SK-N-SH (cell line): Measurements from ENCODE around the gene TREML4. TPM values are rescaled to one million over a fixed set of nuclear protein-coding genes. Genes with fewer than 3 reads are reported as not detected.

Experiments
- CTCF ChIA-PET: fragments of 300-600, 350-600 bp; formaldehyde crosslinking; extraction: SDS; loops from one replicate; lab custom pipeline; 2021; lab: Yijun Ruan, JAX
- POLR2A ChIA-PET: fragments of 350-600 bp; sonication (Branson Sonifier 250); formaldehyde crosslinking; extraction: SDS; loops from one replicate; lab custom pipeline; 2020; ENCODE audit warnings: antibody characterized with exemption, inconsistent platforms; lab: Yijun Ruan, JAX
- DNase-seq: peaks from one replicate; pipeline ENCODE4 v3.0.0; 2012
- H2AFZ ChIP-seq: fragments of 200-600 bp; sonication (generic); 2 replicates; pipeline ENCODE4 v1.8.1; 2016; ENCODE audit warnings: antibody characterized with exemption, mild to moderate bottlenecking, low read depth
- H3F3A ChIP-seq: fragments of 200-600 bp; sonication (generic); replicated peaks from 2 replicates; pipeline ENCODE3; 2016; ENCODE audit warnings: antibody characterized with exemption, mild to moderate bottlenecking; ENCODE audit not compliant: insufficient read depth
- H3K27ac ChIP-seq, 2 experiments: fragments of 200-500 bp in 1 of 2; fragments of 200-600 bp in 1 of 2; sonication (Bioruptor generic) in 1 of 2; sonication (generic), shearing (Covaris generic) in 1 of 2; 2 replicates each; pipeline versions ENCODE4 v1.5.1 to v1.6.1; 2014 to 2016; ENCODE audit warnings: low read depth in 2 of 2, inconsistent platforms in 1 of 2, low read length in 1 of 2, mild to moderate bottlenecking in 1 of 2, mixed read lengths in 1 of 2
- H3K27me3 ChIP-seq: fragments of 200-600 bp; sonication (generic), shearing (Covaris generic); 2 replicates; pipeline ENCODE4 v1.6.1; 2016; ENCODE audit warnings: mixed run types; ENCODE audit not compliant: insufficient read depth
- H3K36me3 ChIP-seq, 2 experiments: fragments of 200-500 bp in 1 of 2; fragments of 200-600 bp in 1 of 2; sonication (Bioruptor generic) in 1 of 2; sonication (generic) in 1 of 2; replicated peaks in 1 of 2; 2 replicates each; pipeline versions ENCODE3 to v1.5.1; 2014 to 2016; ENCODE audit warnings: low read length in 1 of 2, mild to moderate bottlenecking in 1 of 2; ENCODE audit not compliant: insufficient read depth in 2 of 2, control insufficient read depth in 1 of 2
- H3K4me1 ChIP-seq, 2 experiments: fragments of 200-500 bp in 1 of 2; fragments of 200-600 bp in 1 of 2; sonication (Bioruptor generic) in 1 of 2; sonication (generic), shearing (Covaris generic) in 1 of 2; 2 replicates each; pipeline versions ENCODE4 v1.5.1 to v1.6.1; 2014 to 2016; ENCODE audit warnings: low read depth in 1 of 2, low read length in 1 of 2, mixed run types in 1 of 2; ENCODE audit not compliant: insufficient read depth in 2 of 2, control insufficient read depth in 1 of 2
- H3K4me2 ChIP-seq: fragments of 200-600 bp; sonication (generic), shearing (Covaris generic); 2 replicates; pipeline ENCODE4 v1.6.1; 2017; ENCODE audit warnings: mixed run types
- H3K4me3 ChIP-seq, 2 experiments: fragments of 200-500 bp in 1 of 2; fragments of 200-600 bp in 1 of 2; sonication (Bioruptor generic) in 1 of 2; sonication (generic), shearing (Covaris generic) in 1 of 2; 2 replicates each; pipeline versions ENCODE4 v1.5.1 to v1.8.1; 2014 to 2016; ENCODE audit warnings: low read depth in 2 of 2, inconsistent platforms in 1 of 2, low read length in 1 of 2, mild to moderate bottlenecking in 1 of 2, mixed read lengths in 1 of 2, moderate library complexity in 1 of 2
- H3K79me2 ChIP-seq: fragments of 200-600 bp; sonication (generic); 2 replicates; pipeline ENCODE4 v1.8.1; 2017; ENCODE audit warnings: mild to moderate bottlenecking; ENCODE audit not compliant: insufficient read depth
- H3K9ac ChIP-seq: fragments of 200-600 bp; sonication (generic); 2 replicates; pipeline ENCODE4 v1.6.1; 2017; ENCODE audit warnings: mixed run types
- H3K9me2 ChIP-seq: fragments of 200-600 bp; sonication (generic); 2 replicates; pipeline ENCODE4 v1.6.1; 2017; ENCODE audit warnings: mixed run types
- H3K9me3 ChIP-seq: fragments of 200-600 bp; sonication (generic); 2 replicates; pipeline ENCODE4 v1.6.1; 2017; ENCODE audit warnings: mixed run types, mild to moderate bottlenecking, moderate library complexity
- H4K20me1 ChIP-seq: fragments of 200-600 bp; sonication (generic); 2 replicates; pipeline ENCODE4 v1.6.1; 2017; ENCODE audit warnings: mild to moderate bottlenecking, mixed run types; ENCODE audit not compliant: insufficient read depth
- ELF1 ChIP-seq: IDR thresholded peaks from 2 replicates; pipeline ENCODE4 v1.4.0; 2012
- EP300 ChIP-seq, 2 experiments: IDR thresholded peaks; 2 replicates each; pipeline versions ENCODE4 v1.4.0 to v1.6.1; 2012; ENCODE audit warnings: borderline replicate concordance in 1 of 2, low read depth in 1 of 2, low read length in 1 of 2
- FOSL2 ChIP-seq: IDR thresholded peaks from 2 replicates; pipeline ENCODE4 v1.4.0; 2012; ENCODE audit warnings: low read depth, mild to moderate bottlenecking, moderate library complexity, borderline replicate concordance
- FOXJ3 ChIP-seq: sonication (generic); formaldehyde crosslinking; IDR thresholded peaks from 2 replicates; pipeline ENCODE4 v1.5.1; 2020; ENCODE audit warnings: mild to moderate bottlenecking, missing genetic modification reagents
- GABPA ChIP-seq: IDR thresholded peaks from 2 replicates; pipeline ENCODE4 v1.4.0; 2012; ENCODE audit warnings: low read depth, mild to moderate bottlenecking
- MEF2A ChIP-seq: IDR thresholded peaks from 2 replicates; pipeline ENCODE4 v1.4.0; 2012; ENCODE audit warnings: low read depth, borderline replicate concordance
- NFIC ChIP-seq: IDR thresholded peaks from 2 replicates; pipeline ENCODE4 v1.4.0; 2012; ENCODE audit warnings: borderline replicate concordance
- NRF1 ChIP-seq: IDR thresholded peaks from 2 replicates; pipeline ENCODE4 v1.6.1; 2012; ENCODE audit warnings: low read depth, mild to moderate bottlenecking, low read length
- RAD21 ChIP-seq: IDR thresholded peaks from 2 replicates; pipeline ENCODE4 v1.6.1; 2012; ENCODE audit warnings: mild to moderate bottlenecking, low read length
- RCOR1 ChIP-seq: fragments of 150-350 bp; IDR thresholded peaks from 2 replicates; pipeline ENCODE4 v1.6.1; 2017; ENCODE audit warnings: antibody characterized with exemption, low read length
- RFX5 ChIP-seq: IDR thresholded peaks from 2 replicates; pipeline ENCODE4 v1.6.1; 2012; ENCODE audit warnings: mild to moderate bottlenecking, improper control_type of control experiment, low read length
- SIN3A ChIP-seq: IDR thresholded peaks from 2 replicates; pipeline ENCODE4 v1.6.1; 2012; ENCODE audit warnings: low read depth, mild to moderate bottlenecking, low read length, moderate library complexity, borderline replicate concordance
- SMC3 ChIP-seq: IDR thresholded peaks from 2 replicates; pipeline ENCODE4 v1.6.1; 2012; ENCODE audit warnings: low read depth, low read length, improper control_type of control experiment
- TAF1 ChIP-seq: IDR thresholded peaks from 2 replicates; pipeline ENCODE4 v1.6.1; 2012; ENCODE audit warnings: low read depth, mild to moderate bottlenecking, low read length, moderate library complexity, borderline replicate concordance
- TEAD4 ChIP-seq: IDR thresholded peaks from 2 replicates; pipeline ENCODE4 v1.4.0; 2012; ENCODE audit warnings: mild to moderate bottlenecking, borderline replicate concordance; ENCODE audit not compliant: insufficient read depth
- USF2 ChIP-seq: fragments of 150-350 bp; IDR thresholded peaks from 2 replicates; pipeline ENCODE4 v1.6.1; 2017; ENCODE audit warnings: antibody characterized with exemption, low read length, low read depth, borderline replicate concordance
- YY1 ChIP-seq: IDR thresholded peaks from 2 replicates; pipeline ENCODE4 v1.4.0; 2012; ENCODE audit warnings: low read depth, mild to moderate bottlenecking
- ZBTB33 ChIP-seq: IDR thresholded peaks from 2 replicates; pipeline ENCODE4 v1.4.0; 2012; ENCODE audit warnings: low read depth, borderline replicate concordance
- WGBS: methylation state at CpG from one replicate; pipeline ENCODE4 v1.1.6; 2017; ENCODE audit warnings: low lambda C conversion rate; 5-methylcytosine and 5-hydroxymethylcytosine counted together
- polyA plus RNA-seq, 3 experiments: library from polyadenylated mRNA; depleted of rRNA; stranded (reverse); fragments of >200 nt; gene quantifications; 2 replicates each; pipeline ENCODE4 v1.2.3, GENCODE V29; 2012
- TF ChIP-seq, protein P1 (sequence below): fragments of 150-350 bp; IDR thresholded peaks from 2 replicates; pipeline ENCODE4 v1.6.1; 2016; ENCODE audit warnings: mild to moderate bottlenecking, low read depth, low read length
- TF ChIP-seq, protein P2 (sequence below): fragments of 200-600 bp; sonication (generic); IDR thresholded peaks from 2 replicates; pipeline ENCODE4 v1.6.1; 2017; ENCODE audit warnings: antibody characterized with exemption, mild to moderate bottlenecking, moderate library complexity

Gene TREML4
- polyA plus RNA-seq, 1 of the 3 experiments (the other 2 are of a cell fraction), result not detected

DNA sequence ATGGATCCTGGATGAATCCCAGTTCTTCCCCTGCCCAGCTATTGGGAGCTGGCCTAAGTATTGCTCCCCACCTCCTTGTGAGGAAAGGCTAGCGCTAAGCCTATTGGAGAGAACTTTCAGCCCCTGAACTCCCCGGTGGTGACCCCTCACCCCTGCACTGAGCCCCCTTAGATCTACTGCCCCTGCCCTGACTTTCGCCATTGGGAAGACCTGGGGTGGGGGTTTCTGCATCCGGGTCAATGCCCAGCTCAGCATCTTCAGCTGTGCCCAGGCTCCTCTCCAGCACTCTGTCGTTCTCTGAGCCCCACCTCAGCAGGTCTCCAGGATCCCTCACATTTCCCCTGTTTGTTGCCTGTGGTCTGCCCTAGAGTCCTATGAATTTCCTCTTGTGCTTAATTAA, 9.0 kb downstream of the TREML4 start:
- 17% methylated on average over 2 of the region's 5 CpGs for WGBS
- TF ChIP-seq RAD21 (no peak), MEF2A (no peak), NFIC (no peak), RFX5 (no peak), SIN3A (no peak), FOSL2 (no peak), EP300 (IDR thresholded peaks at IDR 0.05; ENCODE audit: borderline replicate concordance in 1 of 2, low read depth in 1 of 2, low read length in 1 of 2) (no peak), YY1 (no peak), ZBTB33 (no peak), NRF1 (no peak), TAF1 (no peak), GABPA (no peak), TEAD4 (no peak), FOXJ3 (no peak), SMC3 (no peak), RCOR1 (no peak), ELF1 (no peak), USF2 (no peak)
- TF ChIP-seq, protein P1, sequence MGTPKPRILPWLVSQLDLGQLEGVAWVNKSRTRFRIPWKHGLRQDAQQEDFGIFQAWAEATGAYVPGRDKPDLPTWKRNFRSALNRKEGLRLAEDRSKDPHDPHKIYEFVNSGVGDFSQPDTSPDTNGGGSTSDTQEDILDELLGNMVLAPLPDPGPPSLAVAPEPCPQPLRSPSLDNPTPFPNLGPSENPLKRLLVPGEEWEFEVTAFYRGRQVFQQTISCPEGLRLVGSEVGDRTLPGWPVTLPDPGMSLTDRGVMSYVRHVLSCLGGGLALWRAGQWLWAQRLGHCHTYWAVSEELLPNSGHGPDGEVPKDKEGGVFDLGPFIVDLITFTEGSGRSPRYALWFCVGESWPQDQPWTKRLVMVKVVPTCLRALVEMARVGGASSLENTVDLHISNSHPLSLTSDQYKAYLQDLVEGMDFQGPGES, result no peak
- TF ChIP-seq, protein P2, sequence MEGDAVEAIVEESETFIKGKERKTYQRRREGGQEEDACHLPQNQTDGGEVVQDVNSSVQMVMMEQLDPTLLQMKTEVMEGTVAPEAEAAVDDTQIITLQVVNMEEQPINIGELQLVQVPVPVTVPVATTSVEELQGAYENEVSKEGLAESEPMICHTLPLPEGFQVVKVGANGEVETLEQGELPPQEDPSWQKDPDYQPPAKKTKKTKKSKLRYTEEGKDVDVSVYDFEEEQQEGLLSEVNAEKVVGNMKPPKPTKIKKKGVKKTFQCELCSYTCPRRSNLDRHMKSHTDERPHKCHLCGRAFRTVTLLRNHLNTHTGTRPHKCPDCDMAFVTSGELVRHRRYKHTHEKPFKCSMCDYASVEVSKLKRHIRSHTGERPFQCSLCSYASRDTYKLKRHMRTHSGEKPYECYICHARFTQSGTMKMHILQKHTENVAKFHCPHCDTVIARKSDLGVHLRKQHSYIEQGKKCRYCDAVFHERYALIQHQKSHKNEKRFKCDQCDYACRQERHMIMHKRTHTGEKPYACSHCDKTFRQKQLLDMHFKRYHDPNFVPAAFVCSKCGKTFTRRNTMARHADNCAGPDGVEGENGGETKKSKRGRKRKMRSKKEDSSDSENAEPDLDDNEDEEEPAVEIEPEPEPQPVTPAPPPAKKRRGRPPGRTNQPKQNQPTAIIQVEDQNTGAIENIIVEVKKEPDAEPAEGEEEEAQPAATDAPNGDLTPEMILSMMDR, result no peak
- H3K36me3 ChIP-seq, result no peaks in the 10 kb centered on the region
- POLR2A ChIA-PET, result no interaction called here
- peaks cover 10% of the 10 kb centered on the region; the same call in 1 of the 2 replicates for H3K27me3 ChIP-seq
- H3K9me2 ChIP-seq, result no peaks in the 10 kb centered on the region
- H3K4me3 ChIP-seq, result no peak overlapping the region
- no peak overlapping the region for H3K4me2 ChIP-seq
- no peaks in the 10 kb centered on the region; a peak in 1 of 4 replicates for H3K4me1 ChIP-seq
- no peak overlapping the region for H2AFZ ChIP-seq
- CTCF ChIA-PET, result no interaction called here
- H3K9ac ChIP-seq, result no peak overlapping the region
- no peaks in the 10 kb centered on the region for H4K20me1 ChIP-seq
- DNase-seq, result no peak
- H3F3A ChIP-seq, result no peaks in the 10 kb centered on the region
- H3K9me3 ChIP-seq, result no peaks in the 10 kb centered on the region; the same call in 1 of the 2 replicates
- no peaks in the 10 kb centered on the region for H3K79me2 ChIP-seq
- no peak overlapping the region for H3K27ac ChIP-seq
